Measurements from ENCODE around the gene KRTAP5-6.
A peak's percentile ranks its signal among the peaks of the same experiment; 100 is the strongest.

The KRTAP5-6 gene

DNA sequence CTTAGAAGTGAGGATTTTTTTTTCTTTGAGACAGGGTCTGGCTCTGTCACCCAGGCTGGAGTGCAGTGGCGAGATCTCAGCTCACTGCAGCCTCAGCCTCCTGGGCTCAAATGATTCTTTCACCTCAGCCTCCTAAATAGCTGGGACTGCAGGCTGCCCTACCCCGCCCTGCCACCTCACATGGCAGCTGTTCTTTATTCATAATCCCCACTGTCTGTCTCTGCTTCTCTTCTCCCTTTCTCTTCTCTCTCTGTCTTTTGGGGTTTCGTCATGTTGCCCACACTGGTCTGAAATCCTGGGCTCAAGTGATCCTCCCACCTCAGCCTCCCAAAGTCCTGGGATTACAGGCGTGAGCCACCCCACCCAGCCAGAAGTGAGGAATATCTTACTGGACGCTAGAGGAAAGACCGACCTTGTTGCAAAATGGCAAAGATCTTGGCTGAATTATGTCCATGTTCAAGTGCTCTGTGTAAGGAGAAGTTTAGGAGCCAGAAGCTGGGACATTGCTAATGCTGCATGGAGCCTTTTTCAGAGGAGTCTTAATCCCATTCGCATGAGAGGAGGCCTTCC, 45.5 kb upstream of the KRTAP5-6 start:
- WGBS (ENCODE audit: insufficient coverage) = 94% methylated on average over 5 of the region's 7 CpGs
- no peaks in the 10 kb centered on the region for H3K36me3 ChIP-seq (ENCODE audit: control insufficient read depth in 4 of 4, insufficient read depth in 4 of 4, low read length in 3 of 4)
- CTCF ChIA-PET = interaction anchor here (0.7 to 8.2 kb wide), 11 partner anchors 8 to 499 kb away, joined by 3 to 135 read pairs (median 6); partner anchors contain the start of gene SYT8
- no peak overlapping the region for H3K27ac ChIP-seq (ENCODE audit: insufficient read depth in 1 of 2, low read depth in 1 of 2, low read length in 2 of 2, poor library complexity in 1 of 2, severe bottlenecking in 2 of 2)
- POLR2A ChIA-PET = no interaction called here
- no peak overlapping the region for H3K4me3 ChIP-seq (ENCODE audit: control insufficient read depth in 1 of 7, extremely low read depth in 1 of 7, insufficient read depth in 4 of 7, low read depth in 2 of 7, low read length in 6 of 7)
- no peak for DNase-seq
- peaks cover 0 to 3% (median 0%) of the 10 kb centered on the region in 5 experiments for H3K27me3 ChIP-seq (replicated peaks in 2 of 5; ENCODE audit: control insufficient read depth in 4 of 5, insufficient read depth in 5 of 5, low read length in 4 of 5)
- H3K9me3 ChIP-seq (ENCODE audit: control extremely low read depth in 1 of 5, control insufficient read depth in 4 of 5, insufficient read depth in 2 of 5, low read depth in 1 of 5, low read length in 4 of 5) = no peaks in the 10 kb centered on the region
- H3K4me1 ChIP-seq (ENCODE audit: control extremely low read depth in 1 of 4, control insufficient read depth in 4 of 4, insufficient read depth in 4 of 4, low read length in 3 of 4) = peaks cover 2 to 41% (median 37%) of the 10 kb centered on the region in 4 experiments

- peaks cover 0 to 3% (median 0%) of the 10 kb centered on the region in 5 experiments for H3K27me3 ChIP-seq (replicated peaks in 2 of 5; ENCODE audit: control insufficient read depth in 4 of 5, insufficient read depth in 5 of 5, low read length in 4 of 5)
- DNase-seq = no peak
- no peaks in the 10 kb centered on the region for H3K9me3 ChIP-seq (ENCODE audit: control extremely low read depth in 1 of 5, control insufficient read depth in 4 of 5, insufficient read depth in 2 of 5, low read depth in 1 of 5, low read length in 4 of 5)
- ChIA-PET POLR2A (interaction anchor here (1.4 kb wide), 1 partner anchor 99 kb away, joined by 3 read pairs; no protein-coding TSS in a partner anchor), CTCF (interaction anchor here (0.6 to 8.2 kb wide), 32 partner anchors 7 to 505 kb away, joined by 3 to 135 read pairs (median 4); partner anchors contain the start of genes SYT8 and TNNI2)
- no peaks in the 10 kb centered on the region for H3K36me3 ChIP-seq (ENCODE audit: control insufficient read depth in 4 of 4, insufficient read depth in 4 of 4, low read length in 3 of 4)
- peaks cover 2 to 43% (median 38%) of the 10 kb centered on the region in 4 experiments for H3K4me1 ChIP-seq (ENCODE audit: control extremely low read depth in 1 of 4, control insufficient read depth in 4 of 4, insufficient read depth in 4 of 4, low read length in 3 of 4)
- no peak overlapping the region for H3K4me3 ChIP-seq (ENCODE audit: control insufficient read depth in 1 of 7, extremely low read depth in 1 of 7, insufficient read depth in 4 of 7, low read depth in 2 of 7, low read length in 6 of 7)
- WGBS (ENCODE audit: insufficient coverage) = 93% methylated on average over 19 of the region's 19 CpGs
- H3K27ac ChIP-seq (ENCODE audit: insufficient read depth in 1 of 2, low read depth in 1 of 2, low read length in 2 of 2, poor library complexity in 1 of 2, severe bottlenecking in 2 of 2) = no peak overlapping the region
Observed at GRCh38 chr11:1652026-1652425, 45.0 kb upstream of the KRTAP5-6 start.

- CTCF ChIA-PET = interaction anchor here (0.6 to 8.2 kb wide), 37 partner anchors 12 to 504 kb away, joined by 3 to 135 read pairs (median 4); partner anchors contain the start of genes SYT8 and TNNI2
- H3K4me3 ChIP-seq (ENCODE audit: control insufficient read depth in 1 of 7, extremely low read depth in 1 of 7, insufficient read depth in 4 of 7, low read depth in 2 of 7, low read length in 6 of 7) = no peak overlapping the region
- H3K4me1 ChIP-seq (ENCODE audit: control extremely low read depth in 1 of 4, control insufficient read depth in 4 of 4, insufficient read depth in 4 of 4, low read length in 3 of 4) = peaks cover 2 to 44% (median 39%) of the 10 kb centered on the region in 4 experiments
- no peaks in the 10 kb centered on the region for H3K9me3 ChIP-seq (ENCODE audit: control extremely low read depth in 1 of 5, control insufficient read depth in 4 of 5, insufficient read depth in 2 of 5, low read depth in 1 of 5, low read length in 4 of 5)
- no peaks in the 10 kb centered on the region for H3K36me3 ChIP-seq (ENCODE audit: control insufficient read depth in 4 of 4, insufficient read depth in 4 of 4, low read length in 3 of 4)
- peaks cover 0 to 3% (median 0%) of the 10 kb centered on the region in 5 experiments for H3K27me3 ChIP-seq (replicated peaks in 2 of 5; ENCODE audit: control insufficient read depth in 4 of 5, insufficient read depth in 5 of 5, low read length in 4 of 5)
- 53% methylated on average over 18 of the region's 20 CpGs for WGBS (ENCODE audit: insufficient coverage)
- H3K27ac ChIP-seq (ENCODE audit: insufficient read depth in 1 of 2, low read depth in 1 of 2, low read length in 2 of 2, poor library complexity in 1 of 2, severe bottlenecking in 2 of 2) = no peak overlapping the region
- no peak for DNase-seq
- POLR2A ChIA-PET = interaction anchor here (1.0 to 1.4 kb wide), 2 partner anchors 99 to 294 kb away, joined by 3 read pairs; partner anchors contain the start of gene MRPL23
Observed at GRCh38 chr11:1652442-1652770, 44.6 kb upstream of the KRTAP5-6 start.

DNA sequence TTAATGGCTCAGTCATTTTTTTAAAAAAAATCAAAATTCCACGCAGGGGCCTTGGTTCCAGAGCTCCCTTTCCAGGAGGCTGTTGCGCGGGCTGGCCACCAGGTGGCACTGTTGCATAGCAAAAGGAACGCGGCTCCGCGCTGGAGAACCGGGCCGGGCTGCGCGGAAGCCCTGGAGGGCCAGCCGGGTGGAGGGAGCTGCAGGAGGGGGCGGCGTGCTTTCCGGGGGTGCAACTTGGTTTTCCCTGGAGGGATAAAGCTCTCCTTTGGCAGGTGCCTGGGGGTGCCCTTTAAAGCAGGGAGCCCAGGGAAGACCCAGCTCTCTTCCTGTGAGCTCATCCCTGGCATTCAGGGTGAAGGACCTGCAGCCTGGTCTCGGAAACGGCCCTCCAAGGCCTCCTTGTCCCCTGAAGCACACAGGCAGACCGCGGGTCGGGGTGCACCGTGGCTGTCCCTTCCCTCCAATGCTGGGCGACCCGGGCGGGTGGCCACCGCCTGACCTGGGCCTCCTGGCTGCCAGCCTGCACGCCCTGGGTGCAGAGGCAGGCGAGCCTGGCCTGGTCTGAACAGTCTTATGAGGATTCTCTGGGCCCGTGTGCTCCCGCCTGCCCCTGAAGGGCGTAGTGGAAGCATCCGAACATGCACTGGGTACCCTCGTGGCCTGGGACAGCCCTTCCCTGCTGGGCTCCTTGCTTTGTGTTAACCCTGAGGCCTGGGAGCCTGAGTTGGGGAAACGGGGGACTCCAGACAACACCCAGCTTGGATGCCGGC, 44.0 kb upstream of the KRTAP5-6 start:
- peak; percentile 56 to 77 (median 73) for DNase-seq
- no peak overlapping the region for H3K27ac ChIP-seq (ENCODE audit: insufficient read depth in 1 of 2, low read depth in 1 of 2, low read length in 2 of 2, poor library complexity in 1 of 2, severe bottlenecking in 2 of 2)
- peaks cover 2 to 49% (median 41%) of the 10 kb centered on the region in 4 experiments for H3K4me1 ChIP-seq (ENCODE audit: control extremely low read depth in 1 of 4, control insufficient read depth in 4 of 4, insufficient read depth in 4 of 4, low read length in 3 of 4)
- 34% methylated on average over 27 of the region's 34 CpGs for WGBS (ENCODE audit: insufficient coverage)
- POLR2A ChIA-PET = interaction anchor here (1.0 to 1.4 kb wide), 2 partner anchors 98 to 294 kb away, joined by 3 read pairs; partner anchors contain the start of gene MRPL23
- H3K27me3 ChIP-seq (replicated peaks in 2 of 5; ENCODE audit: control insufficient read depth in 4 of 5, insufficient read depth in 5 of 5, low read length in 4 of 5) = peaks cover 0 to 3% (median 0%) of the 10 kb centered on the region in 5 experiments
- CTCF ChIA-PET = interaction anchor here (0.6 to 8.2 kb wide), 39 partner anchors 12 to 504 kb away, joined by 3 to 135 read pairs (median 4); partner anchors contain the start of genes SYT8 and TNNI2
- peak overlapping the region in 1 of 7 experiments; percentile 48 for H3K4me3 ChIP-seq (ENCODE audit: control insufficient read depth in 1 of 7, extremely low read depth in 1 of 7, insufficient read depth in 4 of 7, low read depth in 2 of 7, low read length in 6 of 7)
- H3K36me3 ChIP-seq (ENCODE audit: control insufficient read depth in 4 of 4, insufficient read depth in 4 of 4, low read length in 3 of 4) = no peaks in the 10 kb centered on the region
- H3K9me3 ChIP-seq (ENCODE audit: control extremely low read depth in 1 of 5, control insufficient read depth in 4 of 5, insufficient read depth in 2 of 5, low read depth in 1 of 5, low read length in 4 of 5) = no peaks in the 10 kb centered on the region

DNA sequence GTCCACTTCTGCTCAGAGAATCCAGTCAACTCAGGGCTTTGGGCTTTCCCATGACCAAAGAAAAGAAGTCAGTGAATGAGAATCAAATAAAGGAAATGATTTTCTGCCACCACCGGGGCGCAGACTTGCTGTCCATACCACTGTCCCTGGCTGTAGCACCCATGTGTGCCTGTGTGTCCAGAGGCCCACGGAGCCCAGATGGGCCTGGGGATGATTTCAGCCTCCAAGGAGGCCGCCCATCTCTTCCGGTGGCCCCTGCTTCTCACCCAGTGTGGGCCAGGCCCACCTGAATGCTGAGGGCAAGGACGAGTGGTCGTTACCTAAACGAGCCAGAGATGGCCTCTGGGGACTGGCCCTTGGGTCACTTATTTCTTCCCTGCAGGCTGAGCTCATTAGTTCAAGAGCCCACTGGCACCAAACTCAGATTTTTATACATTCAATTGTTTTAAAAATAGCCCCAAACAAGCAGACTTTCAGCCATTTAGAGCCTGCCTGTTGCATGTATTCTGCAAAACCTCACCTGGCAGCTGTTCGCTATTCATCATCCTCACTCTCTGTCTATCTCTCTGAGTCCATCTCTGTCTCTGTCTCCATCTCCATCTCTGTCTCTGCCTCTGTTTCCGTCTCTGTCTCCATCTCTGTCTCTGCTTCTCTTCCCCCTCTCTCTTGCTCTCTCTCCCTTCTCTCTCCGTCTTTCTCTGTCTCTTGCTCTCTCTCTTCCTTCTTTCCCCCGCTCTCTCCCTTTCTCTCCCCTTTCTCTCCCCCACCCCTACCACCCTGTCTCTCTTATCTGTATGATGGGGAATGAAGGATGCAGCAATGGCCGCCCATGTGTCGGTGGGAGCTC, 43.2 kb upstream of the KRTAP5-6 start:
- H3K27ac ChIP-seq (ENCODE audit: insufficient read depth in 1 of 2, low read depth in 1 of 2, low read length in 2 of 2, poor library complexity in 1 of 2, severe bottlenecking in 2 of 2) = no peak overlapping the region
- H3K4me3 ChIP-seq (ENCODE audit: control insufficient read depth in 1 of 7, extremely low read depth in 1 of 7, insufficient read depth in 4 of 7, low read depth in 2 of 7, low read length in 6 of 7) = no peak overlapping the region
- WGBS (ENCODE audit: insufficient coverage) = 91% methylated on average over 13 of the region's 14 CpGs
- H3K36me3 ChIP-seq (ENCODE audit: control insufficient read depth in 4 of 4, insufficient read depth in 4 of 4, low read length in 3 of 4) = no peaks in the 10 kb centered on the region
- CTCF ChIA-PET = interaction anchor here (0.7 to 8.2 kb wide), 27 partner anchors 7 to 500 kb away, joined by 3 to 135 read pairs (median 4); partner anchors contain the start of gene SYT8
- POLR2A ChIA-PET = interaction anchor here (0.6 to 1.4 kb wide), 4 partner anchors 40 to 293 kb away, joined by 3 to 4 read pairs (median 3); partner anchors contain the start of gene MRPL23
- H3K9me3 ChIP-seq (ENCODE audit: control extremely low read depth in 1 of 5, control insufficient read depth in 4 of 5, insufficient read depth in 2 of 5, low read depth in 1 of 5, low read length in 4 of 5) = no peaks in the 10 kb centered on the region
- H3K4me1 ChIP-seq (ENCODE audit: control extremely low read depth in 1 of 4, control insufficient read depth in 4 of 4, insufficient read depth in 4 of 4, low read length in 3 of 4) = peaks cover 2 to 52% (median 44%) of the 10 kb centered on the region in 4 experiments
- peaks cover 0 to 3% (median 0%) of the 10 kb centered on the region in 5 experiments for H3K27me3 ChIP-seq (replicated peaks in 2 of 5; ENCODE audit: control insufficient read depth in 4 of 5, insufficient read depth in 5 of 5, low read length in 4 of 5)
- DNase-seq = no peak

- 27% methylated on average over 14 of the region's 21 CpGs for WGBS (ENCODE audit: insufficient coverage)
- Histone ChIP-seq H3K4me1 (ENCODE audit: control extremely low read depth in 1 of 4, control insufficient read depth in 4 of 4, insufficient read depth in 4 of 4, low read length in 3 of 4) (peaks cover 2 to 57% (median 52%) of the 10 kb centered on the region in 4 experiments), H3K27ac (ENCODE audit: insufficient read depth in 1 of 2, low read depth in 1 of 2, low read length in 2 of 2, poor library complexity in 1 of 2, severe bottlenecking in 2 of 2) (no peak overlapping the region), H3K36me3 (ENCODE audit: control insufficient read depth in 4 of 4, insufficient read depth in 4 of 4, low read length in 3 of 4) (no peaks in the 10 kb centered on the region), H3K9me3 (ENCODE audit: control extremely low read depth in 1 of 5, control insufficient read depth in 4 of 5, insufficient read depth in 2 of 5, low read depth in 1 of 5, low read length in 4 of 5) (no peaks in the 10 kb centered on the region), H3K27me3 (replicated peaks in 2 of 5; ENCODE audit: control insufficient read depth in 4 of 5, insufficient read depth in 5 of 5, low read length in 4 of 5) (peaks cover 0 to 3% (median 0%) of the 10 kb centered on the region in 5 experiments), H3K4me3 (ENCODE audit: control insufficient read depth in 1 of 7, extremely low read depth in 1 of 7, insufficient read depth in 4 of 7, low read depth in 2 of 7, low read length in 6 of 7) (peak overlapping the region in 2 of 7 experiments; percentile 1 to 6)
- peak; percentile 75 to 95 (median 90) for DNase-seq
- ChIA-PET POLR2A (interaction anchor here (0.6 to 1.2 kb wide), 2 partner anchors 39 to 179 kb away, joined by 3 to 4 read pairs; no protein-coding TSS in a partner anchor), CTCF (interaction anchor here (0.7 to 8.2 kb wide), 16 partner anchors 8 to 497 kb away, joined by 3 to 135 read pairs (median 6); partner anchors contain the start of gene SYT8)
Observed at GRCh38 chr11:1654388-1655167, 42.4 kb upstream of the KRTAP5-6 start.

Data from common myeloid progenitor, CD34-positive (primary cell).